ENCODE data around the gene AADAT.

Gene AADAT

GRCh38 chr4:170035231-170035630 lies 54.5 kb downstream of the AADAT start:
- DNase-seq (ENCODE audit: low read depth in 3 of 3) = no peak

GRCh38 chr4:170033999-170034398 lies 55.8 kb downstream of the AADAT start:
- DNase-seq (ENCODE audit: low read depth in 3 of 3) = no peak

- DNase-seq (ENCODE audit: low read depth in 3 of 3) = no peak
Measured at GRCh38 chr4:170030121-170030520, 59.6 kb downstream of the AADAT start.

GRCh38 chr4:170027181-170027829 lies 62.5 kb downstream of the AADAT start:
- DNase-seq (ENCODE audit: low read depth in 3 of 3) = peak; percentile 81 to 84 (median 83)

GRCh38 chr4:170026253-170027021 lies 63.3 kb downstream of the AADAT start, which contains the start of gene MFAP3L:
Gene MFAP3L (minus strand): TSS chr4:170026395. CDS start chr4:170005877, 20,518 bp downstream.
- DNase-seq (ENCODE audit: low read depth in 3 of 3) = peak; percentile 67 to 70 (median 69)

- no peak for DNase-seq (ENCODE audit: low read depth in 3 of 3)
Measured at GRCh38 chr4:170025523-170026252, 64.1 kb downstream of the AADAT start.

GRCh38 chr4:170022211-170022610 lies 67.5 kb downstream of the AADAT start:
- no peak for DNase-seq (ENCODE audit: low read depth in 3 of 3)

- DNase-seq (ENCODE audit: low read depth in 3 of 3) = no peak
Measured at GRCh38 chr4:170017252-170017651, 72.5 kb downstream of the AADAT start.

- DNase-seq (ENCODE audit: low read depth in 3 of 3) = no peak
Measured at GRCh38 chr4:170015285-170015684, 74.5 kb downstream of the AADAT start.

- no peak for DNase-seq (ENCODE audit: low read depth in 3 of 3)
Measured at GRCh38 chr4:170014359-170015011, 75.3 kb downstream of the AADAT start.

- DNase-seq (ENCODE audit: low read depth in 3 of 3) = no peak
Measured at GRCh38 chr4:170012629-170012958, 77.2 kb downstream of the AADAT start.

GRCh38 chr4:170011921-170012628 lies 77.7 kb downstream of the AADAT start:
- no peak for DNase-seq (ENCODE audit: low read depth in 3 of 3)
